Measurements from ENCODE around the gene KRT3. TPM values are rescaled to one million over a fixed set of nuclear protein-coding genes. Genes with fewer than 3 reads are reported as not detected.
"Not testable (repeated sequence)": the region's sequence is repeated elsewhere in the genome, so short reads cannot be mapped to it uniquely, and the experiment has no call there.

KRT3 gene
- total RNA-seq, 1 experiment from 2014 or later, result not detected

DNA sequence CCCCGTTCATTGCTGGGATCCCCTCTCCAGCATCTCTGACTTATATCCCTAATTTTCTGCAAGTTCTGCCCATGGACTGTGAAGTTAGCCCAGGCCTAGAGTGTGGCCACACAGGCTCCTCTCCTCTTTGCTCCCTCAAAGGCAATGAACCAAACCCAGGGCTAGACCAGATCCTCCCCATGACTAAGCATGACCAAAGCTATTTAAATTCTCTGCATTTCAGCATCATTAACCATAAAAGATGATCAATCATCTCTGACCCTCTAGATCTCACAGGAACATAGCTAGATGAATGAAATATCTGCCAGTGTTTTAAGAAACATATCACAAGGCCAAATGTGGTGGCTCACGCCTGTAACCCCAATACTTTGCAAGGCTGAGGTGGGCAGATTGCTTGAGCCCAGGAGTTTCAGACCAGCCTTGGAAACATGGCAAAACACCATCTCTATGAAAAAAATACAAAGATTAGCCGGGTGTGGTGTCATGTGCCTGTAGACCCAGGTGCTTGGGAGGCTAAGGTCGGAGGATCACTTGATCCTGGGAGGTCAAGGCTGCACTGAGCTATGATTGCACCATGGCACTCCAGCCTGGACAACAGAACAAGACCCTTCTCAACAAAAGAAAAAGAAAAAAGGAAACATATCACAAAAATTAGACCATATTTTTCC, 2.2 kb upstream of the KRT3 start:
- DNase-seq (ENCODE audit: low spot score), result no peak

- DNase-seq (ENCODE audit: low spot score), result no peak
Measured at GRCh38 chr12:52797529-52797894, 1.6 kb upstream of the KRT3 start.

GRCh38 chr12:52796839-52797528, 1.1 kb upstream of the KRT3 start:
- no peak for DNase-seq (ENCODE audit: low spot score)

DNA sequence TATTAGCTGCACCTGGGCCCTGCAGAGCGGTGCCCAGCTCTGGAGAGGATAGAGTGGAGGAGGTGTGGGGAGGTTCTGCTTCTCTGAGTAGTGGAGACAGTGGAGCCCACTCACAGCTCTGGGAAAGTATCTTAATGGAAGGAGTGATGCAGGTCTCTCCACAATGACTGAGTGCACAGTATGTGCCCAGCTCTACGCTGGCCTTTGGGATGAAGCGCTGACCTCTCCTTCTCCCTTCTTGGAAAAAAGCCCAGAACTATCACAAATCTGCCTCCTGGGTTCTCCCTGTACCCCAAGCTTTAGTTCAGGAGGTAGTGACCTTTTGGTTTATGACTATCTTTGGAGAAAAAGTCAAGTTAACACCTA, 495 bp upstream of the KRT3 start:
- no peak for DNase-seq (ENCODE audit: low spot score)

- DNase-seq (ENCODE audit: low spot score), result not testable (repeated sequence)
Measured at GRCh38 chr12:52795332-52795674, 614 bp downstream of the KRT3 start.

GRCh38 chr12:52794479-52795331, 1.2 kb downstream of the KRT3 start:
- DNase-seq (ENCODE audit: low spot score), result no peak

GRCh38 chr12:52792185-52793029, 3.5 kb downstream of the KRT3 start:
- DNase-seq (ENCODE audit: low spot score), result no peak

- no peak for DNase-seq (ENCODE audit: low spot score)
Measured at GRCh38 chr12:52791271-52792184, 4.4 kb downstream of the KRT3 start.

DNA sequence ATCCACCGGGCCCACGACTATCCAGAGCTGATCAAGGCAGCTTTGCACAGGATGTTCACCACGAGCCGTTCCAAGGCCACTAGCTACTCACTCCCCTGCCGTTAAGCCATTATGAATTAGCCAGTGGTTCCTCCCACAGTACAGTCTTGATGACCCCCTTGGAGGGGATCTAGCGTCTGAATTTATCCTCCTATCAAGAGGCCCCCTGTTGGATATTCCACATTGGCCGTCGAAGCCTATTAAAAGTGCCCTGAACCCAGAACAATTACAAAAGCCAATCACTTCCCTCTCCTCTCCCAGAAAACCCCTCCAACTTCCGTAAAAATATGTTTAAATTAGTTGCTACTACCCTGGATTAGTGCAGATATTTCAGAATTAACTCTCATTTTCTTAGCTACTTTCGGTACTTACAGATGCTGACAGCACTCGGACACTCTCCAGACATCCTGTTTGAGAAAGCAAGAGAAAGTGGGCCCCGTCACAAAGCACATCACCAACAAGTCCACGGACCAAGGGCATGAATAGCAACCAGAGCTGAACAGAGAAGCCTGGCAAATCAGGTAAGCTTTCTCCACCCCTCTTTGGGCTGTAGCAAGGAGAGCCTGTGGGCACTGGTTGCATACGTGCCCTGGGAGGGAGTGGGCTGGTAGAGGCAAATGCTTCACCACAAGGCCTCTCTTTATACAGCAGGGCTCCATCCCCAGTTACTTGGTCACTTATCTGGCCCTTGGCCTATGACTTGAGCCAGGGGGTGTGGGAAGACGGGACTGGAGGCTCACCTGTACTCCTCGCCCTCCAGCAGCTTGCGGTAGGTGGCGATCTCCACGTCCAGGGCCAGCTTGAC, 5.3 kb downstream of the KRT3 start:
- no peak for DNase-seq (ENCODE audit: low spot score)

- DNase-seq (ENCODE audit: low spot score), result no peak
Measured at GRCh38 chr12:52789637-52790426, 6.1 kb downstream of the KRT3 start.

DNA sequence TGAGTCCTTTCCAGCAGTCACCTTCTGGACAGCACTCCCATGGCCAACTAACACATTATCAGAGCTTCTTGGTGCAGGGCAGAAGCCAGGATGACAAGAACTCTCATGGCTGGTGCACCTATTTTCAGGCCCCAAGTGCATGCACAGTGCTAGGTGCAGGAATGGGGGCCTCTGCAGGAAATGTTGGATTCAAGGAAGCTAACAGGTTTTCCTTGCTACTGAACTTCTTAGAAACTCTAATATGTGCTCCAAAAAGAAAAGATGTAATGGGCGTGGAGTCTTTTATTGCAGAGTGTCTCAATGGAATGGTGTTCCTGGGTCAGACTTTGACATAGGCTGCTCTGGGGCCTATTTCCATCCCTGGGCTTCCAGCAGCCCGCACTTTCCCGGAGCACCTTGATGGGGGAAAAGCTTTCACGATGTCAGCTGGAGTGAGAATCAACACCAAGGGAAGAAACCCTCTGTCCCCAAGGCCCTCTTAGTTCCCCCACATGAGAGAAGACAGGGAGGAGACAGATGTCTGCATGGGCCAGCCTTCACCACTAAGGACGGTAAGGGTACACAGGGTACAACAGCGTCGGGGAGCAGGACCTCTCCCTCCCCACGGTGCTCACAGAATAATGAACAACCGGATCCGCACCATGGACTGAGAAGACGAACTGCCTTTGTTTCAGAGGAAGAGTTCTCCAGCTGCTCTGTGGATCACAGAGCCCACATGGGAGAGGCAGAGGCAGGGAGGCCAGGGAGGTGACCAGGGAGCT, 6.9 kb downstream of the KRT3 start:
- no peak for DNase-seq (ENCODE audit: low spot score)

DNA sequence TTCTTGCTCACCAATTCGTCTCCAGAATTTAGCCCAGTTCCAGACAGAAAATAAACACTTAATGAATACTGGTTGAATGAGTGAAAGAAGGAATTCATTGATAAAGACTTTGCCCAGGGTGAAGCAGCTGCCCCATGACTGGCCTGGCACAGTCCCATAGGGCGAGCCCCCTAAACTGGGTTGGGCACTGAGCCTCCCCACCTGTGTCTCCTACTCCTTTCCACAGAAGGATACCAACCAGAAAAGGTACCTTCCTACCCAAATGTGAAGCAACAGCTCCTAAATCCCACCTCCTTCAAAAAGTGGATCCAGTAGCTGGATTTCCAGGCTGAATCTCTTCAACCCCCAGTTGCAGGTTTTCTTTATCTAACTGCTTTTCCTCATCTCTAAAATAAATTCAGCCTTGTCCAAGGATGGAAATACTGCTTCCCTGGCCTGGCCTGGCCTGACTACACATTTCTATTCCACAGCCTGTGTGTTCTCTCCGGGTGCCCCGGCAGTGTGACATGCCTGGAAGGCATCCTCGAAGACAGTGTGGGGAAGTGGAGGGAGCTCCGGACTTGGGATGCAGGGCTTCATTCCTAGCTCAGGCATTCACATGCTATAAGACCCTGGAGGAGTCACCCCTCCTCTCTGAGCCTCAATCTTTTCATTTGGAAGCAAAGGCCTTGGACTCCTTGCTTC, 7.6 kb downstream of the KRT3 start:
- DNase-seq (ENCODE audit: low spot score), result no peak

DNA sequence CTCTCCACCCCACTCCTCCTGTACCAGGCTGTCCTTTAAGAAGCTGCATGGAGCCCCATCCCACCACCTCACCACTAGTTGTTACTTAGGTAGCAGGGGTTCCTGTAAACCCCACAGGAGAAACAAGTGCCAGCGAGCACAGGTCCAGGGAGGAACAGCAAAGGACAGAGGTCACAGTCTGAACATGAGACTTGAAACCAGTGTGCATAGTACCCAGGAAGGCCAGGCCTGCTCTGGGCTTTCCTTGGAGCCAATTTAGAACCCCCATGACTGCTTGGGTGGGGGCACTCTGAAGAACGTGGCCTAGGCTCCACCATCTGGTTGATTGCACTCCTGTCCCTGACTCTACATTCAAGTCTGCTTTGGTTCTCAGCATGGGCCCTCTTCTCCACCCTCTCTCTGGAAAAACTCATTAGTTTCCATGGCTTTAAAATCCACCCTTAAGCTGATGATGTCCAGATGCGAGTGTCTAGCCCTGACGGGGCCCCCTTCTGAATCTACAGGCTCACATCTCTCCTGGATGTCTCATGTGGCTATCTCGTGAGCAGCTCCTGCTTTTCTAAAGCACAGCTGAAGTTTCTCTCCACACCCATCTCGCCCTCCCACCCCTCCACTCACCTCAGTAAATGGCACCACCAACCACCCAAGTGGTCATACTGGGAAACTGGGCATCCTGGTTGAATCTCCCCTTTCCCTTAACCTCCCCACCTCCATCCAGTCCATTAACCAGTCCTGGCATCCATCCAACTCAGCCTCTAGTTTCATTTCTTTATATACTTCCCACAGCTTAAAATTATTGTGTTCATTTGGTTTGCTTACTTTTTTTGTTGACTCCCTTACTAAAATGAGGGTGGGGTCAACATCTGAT, 8.4 kb downstream of the KRT3 start:
- DNase-seq (ENCODE audit: low spot score), result no peak

DNA sequence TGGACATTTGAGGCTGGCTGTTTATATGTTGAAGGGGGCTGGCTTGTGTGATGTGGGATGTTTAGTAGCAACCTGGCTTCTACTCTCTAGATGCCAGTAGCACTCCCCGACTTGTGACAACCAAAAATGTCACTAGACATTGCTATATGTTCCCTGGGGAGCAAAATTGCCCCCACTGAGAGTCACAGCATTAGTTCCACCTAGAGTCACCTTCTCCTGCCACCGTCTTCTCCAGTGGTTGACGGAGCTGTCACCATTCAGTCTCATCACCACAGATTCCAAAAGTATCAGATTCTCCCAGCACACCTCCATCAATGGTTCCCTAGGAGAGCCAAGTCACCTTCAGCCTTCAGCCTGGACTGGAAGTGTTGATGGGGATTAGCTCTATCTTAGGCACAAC, 11.0 kb downstream of the KRT3 start:
- DNase-seq (ENCODE audit: low spot score), result no peak

GRCh38 chr12:52783563-52784316, 12.2 kb downstream of the KRT3 start:
- no peak for DNase-seq (ENCODE audit: low spot score)

- DNase-seq (ENCODE audit: low spot score), result no peak
Measured at GRCh38 chr12:52782502-52782901, 13.4 kb downstream of the KRT3 start.
